Neural cell (in vitro differentiated cells): ENCODE data around the gene SSBP4.

Source experiments
- EZH2 ChIP-seq: fragments of 200-600, 300-800 bp; shearing (Covaris generic), sonication (generic); IDR thresholded peaks from 2 replicates; pipeline ENCODE4 v1.6.1; 2014; ENCODE audit warnings: antibody characterized with exemption, low read length, borderline replicate concordance, mild to moderate bottlenecking; ENCODE audit not compliant: insufficient read depth, poor library complexity, severe bottlenecking
- POLR2AphosphoS5 ChIP-seq: IDR thresholded peaks from 2 replicates; pipeline ENCODE4 v1.6.1; 2012
- RAD21 ChIP-seq: fragments of 450-650 bp; conservative IDR thresholded peaks from 2 replicates; pipeline ENCODE4 v1.6.1; 2014; ENCODE audit warnings: antibody characterized with exemption, mild to moderate bottlenecking, moderate library complexity
- TAF1 ChIP-seq: IDR thresholded peaks from 2 replicates; pipeline ENCODE4 v1.6.1; 2012; ENCODE audit warnings: low read depth
- TF ChIP-seq, protein P1 (sequence below): fragments of 450-650 bp; IDR thresholded peaks from 2 replicates; pipeline ENCODE4 v1.5.1; 2014; ENCODE audit warnings: antibody characterized with exemption, mild to moderate bottlenecking, moderate library complexity; ENCODE audit not compliant: poor library complexity, severe bottlenecking

DNA sequence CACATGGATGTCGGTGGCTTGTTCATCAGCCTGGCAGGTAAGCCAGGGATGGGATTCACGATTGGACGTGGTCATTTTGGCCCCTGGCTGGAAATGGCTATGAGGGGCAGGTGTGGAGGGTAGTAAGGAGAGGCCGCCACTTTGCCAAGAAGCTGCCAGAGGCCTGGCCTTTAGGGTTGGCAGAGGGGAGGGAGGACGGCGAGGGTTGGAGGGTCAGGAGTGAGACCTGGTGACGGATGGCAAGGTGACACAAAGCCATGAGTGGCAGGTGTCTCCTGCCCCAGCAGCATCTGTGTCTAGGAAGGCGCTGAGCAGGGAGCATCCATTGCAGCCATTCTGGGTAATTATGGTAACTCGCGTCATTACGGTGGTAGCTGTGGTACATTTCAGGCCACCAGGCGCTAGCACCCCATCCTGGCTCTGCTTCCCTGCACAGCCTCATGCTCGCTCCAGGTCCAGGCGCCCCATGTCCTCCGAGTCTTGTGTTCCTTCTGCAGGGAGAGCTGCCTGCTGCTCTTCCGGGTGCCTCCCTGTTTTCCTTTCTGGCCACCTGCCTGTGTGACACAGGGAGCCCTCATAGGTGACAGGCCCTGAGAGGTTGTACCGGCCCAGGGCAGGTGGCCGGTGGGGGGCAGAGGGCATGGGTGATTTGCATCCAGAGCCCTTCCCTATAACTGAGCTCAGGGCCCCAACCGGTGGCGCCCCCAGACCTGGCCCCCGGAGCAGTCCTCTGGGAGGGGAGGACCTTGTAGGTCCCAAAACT, 4.2 kb downstream of the SSBP4 start:
- TF ChIP-seq, protein P1, sequence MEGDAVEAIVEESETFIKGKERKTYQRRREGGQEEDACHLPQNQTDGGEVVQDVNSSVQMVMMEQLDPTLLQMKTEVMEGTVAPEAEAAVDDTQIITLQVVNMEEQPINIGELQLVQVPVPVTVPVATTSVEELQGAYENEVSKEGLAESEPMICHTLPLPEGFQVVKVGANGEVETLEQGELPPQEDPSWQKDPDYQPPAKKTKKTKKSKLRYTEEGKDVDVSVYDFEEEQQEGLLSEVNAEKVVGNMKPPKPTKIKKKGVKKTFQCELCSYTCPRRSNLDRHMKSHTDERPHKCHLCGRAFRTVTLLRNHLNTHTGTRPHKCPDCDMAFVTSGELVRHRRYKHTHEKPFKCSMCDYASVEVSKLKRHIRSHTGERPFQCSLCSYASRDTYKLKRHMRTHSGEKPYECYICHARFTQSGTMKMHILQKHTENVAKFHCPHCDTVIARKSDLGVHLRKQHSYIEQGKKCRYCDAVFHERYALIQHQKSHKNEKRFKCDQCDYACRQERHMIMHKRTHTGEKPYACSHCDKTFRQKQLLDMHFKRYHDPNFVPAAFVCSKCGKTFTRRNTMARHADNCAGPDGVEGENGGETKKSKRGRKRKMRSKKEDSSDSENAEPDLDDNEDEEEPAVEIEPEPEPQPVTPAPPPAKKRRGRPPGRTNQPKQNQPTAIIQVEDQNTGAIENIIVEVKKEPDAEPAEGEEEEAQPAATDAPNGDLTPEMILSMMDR = no peak
- TF ChIP-seq POLR2AphosphoS5 (no peak), EZH2 (no peak), RAD21 (no peak), TAF1 (no peak)
